GM12878 (cell line): ENCODE data around the gene RTEL1. TPM values are rescaled to one million over a fixed set of nuclear protein-coding genes. Genes with fewer than 3 reads are reported as not detected.

Source experiments
- ATAC-seq: fragments of 200-7000 bp; cut with Tn5 transposase; 3 replicates; pipeline ENCODE4 v1.9.1; 2020; ENCODE audit warnings: mild to moderate bottlenecking, moderate library complexity
- BruUV-seq: library from RNA; stranded (reverse); fragments of 400-500 nt; replicated peaks from 2 replicates; lab custom pipeline; 2021; lab: Mats Ljungman, UMichigan
- CTCF ChIA-PET: fragments of 300-600 bp; sonication (Branson Sonifier 250); formaldehyde crosslinking; extraction: SDS; loops from one replicate; lab custom pipeline; 2021; ENCODE audit warnings: inconsistent platforms; lab: Yijun Ruan, JAX
- POLR2A ChIA-PET: fragments of 350-600 bp; formaldehyde crosslinking; extraction: SDS; loops from one replicate; lab custom pipeline; 2021; ENCODE audit warnings: inconsistent platforms; lab: Charles Lee
- RAD21 ChIA-PET: fragments of 300-600 bp; sonication (Branson Sonifier 250); formaldehyde crosslinking; loops from one replicate; lab custom pipeline; 2023; ENCODE audit warnings: antibody characterized with exemption; ENCODE audit not compliant: unreplicated experiment; lab: Charles Lee
- SMC1A ChIA-PET: fragments of 300-600 bp; sonication (Branson Sonifier 250); formaldehyde crosslinking; loops from one replicate; lab custom pipeline; 2023; ENCODE audit not compliant: unreplicated experiment, uncharacterized antibody; lab: Charles Lee
- DNase-seq: peaks from one replicate; pipeline ENCODE4 v3.0.0-alpha.2; 2011; ENCODE audit warnings: low read depth, low spot score
- FAIRE-seq: peaks from 3 replicates; lab custom pipeline; 2011; peaks lifted over from hg19 to GRCh38; lab: Jason Lieb, UNC
- H2AFZ ChIP-seq: 2 replicates; pipeline ENCODE4 v1.6.0; 2011; ENCODE audit warnings: low read depth, low read length, control low read depth; ENCODE audit not compliant: control insufficient read depth
- H3K27ac ChIP-seq: 2 replicates; pipeline ENCODE4 v1.5.1; 2011; ENCODE audit warnings: control low read depth; ENCODE audit not compliant: control insufficient read depth, insufficient read depth
- H3K27me3 ChIP-seq, 2 experiments: replicated peaks in 1 of 2; 2 replicates each; pipeline versions ENCODE4 v1.6.0 to v1.6.1; 2011; ENCODE audit warnings: low read length in 1 of 2; ENCODE audit not compliant: control insufficient read depth in 2 of 2, insufficient read depth in 2 of 2
- H3K36me3 ChIP-seq, 2 experiments: 2 replicates each; pipeline ENCODE4 v1.5.1; 2011; ENCODE audit warnings: low read length in 1 of 2; ENCODE audit not compliant: control insufficient read depth in 2 of 2, insufficient read depth in 2 of 2
- H3K4me1 ChIP-seq: 2 replicates; pipeline ENCODE4 v1.6.1; 2011; ENCODE audit warnings: mild to moderate bottlenecking, low read length, moderate library complexity, mixed read lengths; ENCODE audit not compliant: control insufficient read depth, insufficient read depth
- H3K4me2 ChIP-seq: 2 replicates; pipeline ENCODE4 v1.6.0; 2011; ENCODE audit warnings: control low read depth; ENCODE audit not compliant: control insufficient read depth, insufficient read depth
- H3K4me3 ChIP-seq: fragments of 200-600 bp; sonication (generic); 2 replicates; pipeline ENCODE4 v1.5.1; 2016
- H3K79me2 ChIP-seq: 2 replicates; pipeline ENCODE4 v1.6.0; 2011; ENCODE audit warnings: low read length; ENCODE audit not compliant: control insufficient read depth, insufficient read depth
- H3K9ac ChIP-seq: 2 replicates; pipeline ENCODE4 v1.8.0; 2011; ENCODE audit warnings: low read length, control low read depth, mixed read lengths; ENCODE audit not compliant: control insufficient read depth, insufficient read depth
- H3K9me3 ChIP-seq: replicated peaks from 3 replicates; pipeline ENCODE4 v1.5.1; 2011; ENCODE audit warnings: mild to moderate bottlenecking, low read length; ENCODE audit not compliant: control insufficient read depth, insufficient read depth
- H4K20me1 ChIP-seq: 2 replicates; pipeline ENCODE4 v1.6.0; 2011; ENCODE audit not compliant: control insufficient read depth, insufficient read depth
- ATF7 ChIP-seq: fragments of 450-650 bp; IDR thresholded peaks from 2 replicates; pipeline ENCODE4 v1.6.1; 2016; ENCODE audit warnings: low read depth, mild to moderate bottlenecking
- BACH1 ChIP-seq: fragments of 450-650 bp; IDR thresholded peaks from 2 replicates; pipeline ENCODE4 v1.6.1; 2017; ENCODE audit warnings: mild to moderate bottlenecking, borderline replicate concordance
- CEBPZ ChIP-seq: fragments of 150-350 bp; IDR thresholded peaks from 2 replicates; pipeline ENCODE4 v1.6.1; 2016; ENCODE audit warnings: low read depth, low read length
- GATAD2B ChIP-seq: fragments of 450-650 bp; conservative IDR thresholded peaks from 2 replicates; pipeline ENCODE4 v1.6.1; 2017; ENCODE audit warnings: low read depth, mild to moderate bottlenecking, moderate library complexity
- IKZF1 ChIP-seq: fragments of 450-650 bp; conservative IDR thresholded peaks from 2 replicates; pipeline ENCODE4 v1.6.1; 2017; ENCODE audit warnings: antibody characterized with exemption, mild to moderate bottlenecking
- LARP7 ChIP-seq: fragments of 450-650 bp; IDR thresholded peaks from 2 replicates; pipeline ENCODE4 v1.6.1; 2017; ENCODE audit warnings: mild to moderate bottlenecking
- SREBF1 ChIP-seq: IDR thresholded peaks from 2 replicates; pipeline ENCODE4 v1.6.1; 2012; ENCODE audit warnings: mild to moderate bottlenecking, low read length
- WGBS: methylation state at CpG from one replicate; pipeline ENCODE4 v1.1.6; 2016; ENCODE audit warnings: low lambda C conversion rate; ENCODE audit not compliant: insufficient replicate concordance, insufficient coverage; ENCODE audit errors: missing lambda C conversion rate; 5-methylcytosine and 5-hydroxymethylcytosine counted together
- in situ Hi-C: fragments of 300-500 bp; cut with MboI; formaldehyde crosslinking; loops from 9 replicates; pipeline ENCODE4 v1.14.3; 2018; ENCODE audit warnings: mixed read lengths
- intact Hi-C: fragments of 100-400 bp; cut with micrococcal nuclease; formaldehyde crosslinking; loops from one replicate; pipeline ENCODE4 v1.14.2; 2022; ENCODE audit not compliant: unreplicated experiment
- polyA plus RNA-seq, 11 experiments: library from polyadenylated mRNA; depleted of rRNA in 4 of 11; unstranded in 6 of 11; stranded (reverse) in 5 of 11; fragments of >200 nt; fragmentation: Nextera tagmentation in 4 of 11; fragmentation: Illumina TruSeq in 1 of 11; extraction: Ambion mirVana in 4 of 11; extraction: Trizol in 1 of 11; gene quantifications; 1 replicate in 1 of 11; 2 replicates in 10 of 11; pipeline versions ENCODE4 v1.2.1 to v1.2.3, GENCODE V29; 2011 to 2016; ENCODE audit warnings: inconsistent platforms in 2 of 11, missing spikeins in 2 of 11, low read depth in 1 of 11
- total RNA-seq, 4 experiments: library from RNA; depleted of rRNA in 3 of 4; stranded (reverse); fragments of >200 nt in 3 of 4; fragmentation: Illumina TruSeq in 1 of 4; extraction: Trizol in 1 of 4; gene quantifications; 2 replicates each; pipeline versions ENCODE4 v1.2.1 to v1.2.3, GENCODE V29; 2013 to 2021

RTEL1 gene
- total and polyA plus RNA-seq, 10 of the 15 experiments (the other 5 are each of a cell fraction or from before 2014, with no cell fraction given) = 0.40 to 37.2 (median 15.6) TPM; not detected in 1

DNA sequence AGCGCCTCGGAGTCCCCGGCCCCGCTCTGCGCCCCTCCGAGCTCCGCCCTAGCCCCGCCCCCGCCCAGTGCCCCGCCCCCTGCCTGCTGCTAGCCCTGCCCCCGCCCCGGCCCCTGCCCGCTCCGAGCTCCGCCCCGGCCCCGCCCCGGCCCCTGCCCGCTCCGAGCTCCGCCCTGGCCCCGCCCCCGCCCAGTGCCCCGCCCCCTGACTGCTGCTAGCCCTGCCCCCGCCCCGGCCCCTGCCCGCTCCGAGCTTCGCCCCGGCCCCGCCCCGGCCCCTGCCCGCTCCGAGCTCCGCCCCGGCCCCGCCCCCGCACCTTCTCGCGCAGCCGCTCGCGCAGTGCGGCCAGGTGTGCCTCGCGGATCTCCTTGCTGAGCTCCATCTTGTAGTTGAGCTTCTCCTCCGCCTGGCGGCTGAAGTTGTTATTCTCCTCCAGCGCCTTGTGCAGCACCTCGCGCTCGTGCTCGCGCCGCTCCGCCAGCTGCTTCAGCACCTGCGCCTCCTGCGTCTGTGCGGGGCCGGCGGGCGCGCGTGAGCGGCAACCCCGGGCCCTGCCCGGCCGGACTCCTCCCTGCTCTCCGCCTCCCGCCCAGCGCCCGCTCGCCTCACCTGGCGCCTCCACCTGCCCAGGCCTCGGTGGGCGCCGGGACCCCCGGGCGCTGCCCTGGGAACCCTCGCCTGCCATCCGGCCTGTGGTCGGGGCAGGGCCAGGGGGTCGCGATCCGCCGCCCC is 16.2 kb upstream of the RTEL1 start (continued):
- TF ChIP-seq SREBF1 = no peak

DNA sequence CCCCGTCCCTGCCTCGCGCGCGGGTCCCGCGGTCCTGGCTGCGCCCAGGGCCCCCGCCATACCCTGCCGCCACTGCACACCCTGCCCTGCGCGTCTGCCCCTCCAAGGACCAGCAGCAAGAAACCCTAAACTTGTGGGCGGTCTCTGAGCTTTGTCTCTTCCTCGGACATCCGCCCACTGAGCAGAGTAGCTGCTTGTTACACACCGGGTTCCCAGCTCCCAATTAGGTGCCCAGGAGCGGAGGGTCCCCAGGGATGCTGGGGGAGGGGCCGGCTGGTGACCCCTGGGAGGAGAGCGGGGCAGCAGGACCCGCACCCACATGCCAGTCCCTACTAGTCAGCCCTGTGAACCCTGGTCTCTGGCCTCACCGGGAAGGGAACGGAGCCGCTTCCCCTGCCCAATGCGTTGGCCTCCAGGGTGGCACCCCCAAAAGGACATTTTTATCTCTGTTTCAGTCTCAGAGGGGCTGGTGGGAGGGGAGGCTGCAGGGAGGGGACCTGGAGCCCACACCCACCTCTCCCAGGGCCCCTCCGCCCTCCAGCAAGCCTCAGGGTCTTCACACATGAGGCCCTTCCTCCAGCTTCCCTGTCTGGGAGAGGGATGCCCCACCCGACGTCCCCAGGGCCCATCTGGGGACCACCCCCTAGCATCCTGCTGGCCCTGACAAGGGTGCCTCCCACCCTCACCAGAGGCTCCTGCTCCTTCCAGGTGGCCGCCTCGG is 15.4 kb upstream of the RTEL1 start:
- Histone ChIP-seq H3K36me3 (no peaks in the 10 kb centered on the region), H3K27me3 (no peaks in the 10 kb centered on the region; a peak in 1 of 4 replicates), H3K4me3 (peak overlapping the region; percentile 73), H3K27ac (no peak overlapping the region), H3K9me3 (no peaks in the 10 kb centered on the region), H3K9ac (peak overlapping the region; percentile 34; the same call in 1 of the 2 replicates), H3K4me2 (peak overlapping the region; percentile 99), H4K20me1 (no peaks in the 10 kb centered on the region), H3K4me1 (peaks cover 12% of the 10 kb centered on the region), H3K79me2 (peaks cover 1% of the 10 kb centered on the region; the same call in 1 of the 2 replicates), H2AFZ (peak overlapping the region; percentile 82)
- 45% methylated on average over 20 of the region's 29 CpGs for WGBS
- RAD21 ChIA-PET = interaction anchor here (1.3 to 2.6 kb wide), 10 partner anchors 11 to 337 kb away, joined by 5 to 41 read pairs (median 12); partner anchors contain the start of genes GMEB2, HELZ2, PRPF6 and PTK6
- CTCF ChIA-PET = interaction anchor here (1.1 to 2.3 kb wide), 9 partner anchors 16 to 222 kb away, joined by 3 to 16 read pairs (median 6); partner anchors contain the start of genes HELZ2, LIME1, PTK6 and RTEL1
- in situ Hi-C loops (no loop called here), intact Hi-C loops (no loop called here)
- POLR2A ChIA-PET = interaction anchor here (0.6 to 2.1 kb wide), 6 partner anchors 15 to 253 kb away, joined by 3 to 17 read pairs (median 8); partner anchors contain the start of genes GMEB2, HELZ2 and RTEL1
- FAIRE-seq (no peak), ATAC-seq (no peak), DNase-seq (no peak)
- BruUV-seq = no TSS peak
- SMC1A ChIA-PET = interaction anchor here (1.0 to 1.8 kb wide), 7 partner anchors 10 to 253 kb away, joined by 3 to 13 read pairs (median 5); partner anchors contain the start of genes GMEB2, PTK6 and RTEL1
- 0 out of 2 replicates have a peak, but pooled peaks have one; percentile 14 for TF ChIP-seq IKZF1
- peak; percentile 5; the same call in 1 of the 2 replicates for TF ChIP-seq BACH1
- no peak for TF ChIP-seq CEBPZ
- 0 out of 2 replicates have a peak, but pooled peaks have one; percentile 11 for TF ChIP-seq GATAD2B
- TF ChIP-seq LARP7 = 0 out of 2 replicates have a peak, but pooled peaks have one; percentile 1
- no peak for TF ChIP-seq ATF7
